ENCODE data around the gene NCLN. TPM values are rescaled to one million over a fixed set of nuclear protein-coding genes. Genes with fewer than 3 reads are reported as not detected.
A peak's percentile ranks its signal among the peaks of the same experiment; 100 is the strongest.

Gene NCLN
- total and polyA plus RNA-seq, 3 experiments from 2014 or later: 47.4 to 96.0 (median 94.7) TPM

DNA sequence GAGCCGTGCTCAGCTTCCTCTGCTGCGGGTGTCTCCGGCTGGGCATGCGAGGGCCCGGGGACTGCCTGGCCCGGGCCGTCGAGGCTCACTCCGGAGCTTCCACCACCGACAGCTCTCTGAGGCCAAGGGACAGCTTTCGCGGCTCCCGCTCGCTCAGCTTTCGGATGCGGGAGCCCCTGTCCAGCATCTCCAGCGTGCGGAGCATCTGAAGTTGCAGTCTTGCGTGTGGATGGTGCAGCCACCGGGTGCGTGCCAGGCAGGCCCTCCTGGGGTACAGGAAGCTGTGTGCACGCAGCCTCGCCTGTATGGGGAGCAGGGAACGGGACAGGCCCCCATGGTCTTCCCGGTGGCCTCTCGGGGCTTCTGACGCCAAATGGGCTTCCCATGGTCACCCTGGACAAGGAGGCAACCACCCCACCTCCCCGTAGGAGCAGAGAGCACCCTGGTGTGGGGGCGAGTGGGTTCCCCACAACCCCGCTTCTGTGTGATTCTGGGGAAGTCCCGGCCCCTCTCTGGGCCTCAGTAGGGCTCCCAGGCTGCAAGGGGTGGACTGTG lies 5.9 kb upstream of the NCLN start:
- Mint-ChIP-seq H3K27me3 (no peaks in the 10 kb centered on the region), H3K9me3 (no peaks in the 10 kb centered on the region), H3K36me3 (peaks cover 6 to 60% (median 16%) of the 10 kb centered on the region in 3 donors), H3K4me3 (peak overlapping the region; percentile 91 to 100 (median 99)), H3K27ac (peak overlapping the region; percentile 87 to 99 (median 96)), H3K4me1 (peaks cover 37 to 52% (median 42%) of the 10 kb centered on the region in 3 donors)
- Histone ChIP-seq H3K4me1 (ENCODE audit: insufficient read depth, low read length) (peaks cover 51% of the 10 kb centered on the region), H3K9me3 (ENCODE audit: low read length) (no peaks in the 10 kb centered on the region), H3K27me3 (ENCODE audit: insufficient read depth, low read length, poor library complexity, severe bottlenecking) (no peaks in the 10 kb centered on the region), H3K4me3 (ENCODE audit: low read length) (peak overlapping the region; percentile 94), H3K36me3 (ENCODE audit: insufficient read depth, low read length) (peaks cover 7% of the 10 kb centered on the region), H3K27ac (ENCODE audit: low read depth, low read length) (peak overlapping the region; percentile 73)
- DNase-seq: peak in 1 of 5 donors; percentile 30
- ChIA-PET CTCF (no interaction called here), POLR2A (interaction anchor here (1.6 kb wide), 1 partner anchor 51 kb away, joined by 5 read pairs; no protein-coding TSS in a partner anchor)

DNA sequence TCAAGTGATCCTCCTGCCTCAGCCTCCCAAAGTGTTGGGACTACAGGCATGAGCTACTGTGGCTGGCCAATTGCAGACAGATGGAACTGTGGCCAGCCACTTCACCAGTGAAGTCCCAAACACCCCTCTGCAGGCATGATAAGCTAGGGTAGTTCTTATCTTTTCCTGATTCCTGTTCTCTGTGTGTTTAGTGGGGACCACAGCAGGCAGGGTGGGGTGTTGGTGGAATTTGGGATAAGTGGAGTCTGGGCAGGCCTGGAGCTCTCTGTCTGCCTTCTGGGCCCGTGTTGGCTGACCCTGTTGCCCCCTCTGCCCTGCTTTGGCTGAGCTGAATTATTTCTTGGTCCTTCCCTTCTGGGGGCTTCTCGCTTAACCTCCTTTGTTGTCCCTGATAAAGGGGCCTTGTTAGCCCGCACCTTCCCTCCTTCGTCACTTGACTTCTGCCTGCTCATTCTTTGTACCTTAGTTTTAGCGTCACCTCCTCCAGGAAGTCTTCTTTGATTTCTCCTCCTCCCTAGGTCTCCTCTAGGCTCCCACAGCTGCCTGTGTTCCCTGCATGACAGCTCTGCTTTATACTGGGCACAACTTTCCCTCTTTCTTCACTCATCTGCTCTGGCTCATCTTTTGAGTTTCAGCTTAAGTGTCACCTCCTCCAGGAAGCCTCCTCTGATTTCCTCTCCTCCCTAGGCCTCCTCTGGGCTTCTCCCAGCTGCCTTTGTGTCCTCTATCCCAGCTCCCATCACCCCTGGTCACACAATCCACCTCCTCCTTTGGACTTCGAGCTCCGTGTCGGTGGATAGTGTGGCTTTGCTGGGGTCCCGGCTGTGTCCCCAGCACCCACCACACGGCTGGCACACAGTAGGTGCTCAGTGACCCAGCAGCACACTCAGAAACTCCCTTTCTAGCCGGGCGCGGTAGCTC lies 1.7 kb upstream of the NCLN start:
- ChIA-PET POLR2A (interaction anchor here (0.6 to 1.3 kb wide), 5 partner anchors 15 to 1733 kb away, joined by 3 to 5 read pairs (median 4); no protein-coding TSS in a partner anchor), CTCF (interaction anchor here (0.7 to 1.2 kb wide), 6 partner anchors 21 to 708 kb away, joined by 3 to 4 read pairs (median 3); partner anchors contain the start of gene GADD45B)
- H3K27ac Mint-ChIP-seq: peak overlapping the region; percentile 6 to 97 (median 90)
- DNase-seq: no peak
- H3K36me3 ChIP-seq (ENCODE audit: insufficient read depth, low read length): peaks cover 7% of the 10 kb centered on the region
- H3K27ac ChIP-seq (ENCODE audit: low read depth, low read length): peak overlapping the region; percentile 3
- H3K27me3 ChIP-seq (ENCODE audit: insufficient read depth, low read length, poor library complexity, severe bottlenecking): no peaks in the 10 kb centered on the region
- H3K27me3 Mint-ChIP-seq: no peaks in the 10 kb centered on the region
- peaks cover 6 to 69% (median 16%) of the 10 kb centered on the region in 3 donors for H3K36me3 Mint-ChIP-seq
- no peak overlapping the region for H3K4me3 ChIP-seq (ENCODE audit: low read length)
- peaks cover 53 to 63% (median 53%) of the 10 kb centered on the region in 3 donors for H3K4me1 Mint-ChIP-seq
- H3K9me3 Mint-ChIP-seq: no peaks in the 10 kb centered on the region
- peaks cover 56% of the 10 kb centered on the region for H3K4me1 ChIP-seq (ENCODE audit: insufficient read depth, low read length)
- peak overlapping the region; percentile 91 to 98 (median 96) for H3K4me3 Mint-ChIP-seq
- H3K9me3 ChIP-seq (ENCODE audit: low read length): no peaks in the 10 kb centered on the region

DNA sequence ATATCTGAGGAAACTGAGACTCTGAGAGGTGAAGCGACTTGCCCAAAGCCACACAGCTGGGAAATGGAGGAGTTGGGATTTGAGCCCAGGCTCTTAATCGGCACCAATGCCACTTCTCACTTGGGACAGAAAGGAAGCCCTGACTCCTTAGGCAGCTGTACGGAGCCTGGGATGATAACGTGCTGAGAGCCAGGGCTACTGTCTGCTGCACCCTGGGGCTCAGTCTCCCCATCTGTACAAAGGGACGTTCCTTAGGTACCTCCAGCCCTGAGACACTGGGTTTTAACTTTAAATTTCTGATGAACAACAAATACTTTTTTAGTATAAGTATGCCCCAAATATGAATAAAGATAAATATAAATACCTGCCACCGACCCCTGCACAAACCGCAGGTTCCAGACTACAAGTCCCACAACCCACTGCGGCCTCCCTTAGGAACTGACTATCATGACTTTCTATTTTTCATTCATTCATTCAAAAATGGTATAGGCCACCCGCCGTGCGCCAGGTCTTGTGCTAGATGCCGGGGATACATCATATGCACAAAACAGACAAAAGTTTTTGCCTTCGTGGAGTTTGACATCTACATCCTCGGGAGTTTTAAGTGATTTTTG lies 776 bp upstream of the NCLN start:
- Mint-ChIP-seq H3K4me1 (peaks cover 57 to 67% (median 58%) of the 10 kb centered on the region in 3 donors), H3K9me3 (no peaks in the 10 kb centered on the region), H3K27ac (peak overlapping the region; percentile 84 to 98 (median 94)), H3K27me3 (no peaks in the 10 kb centered on the region), H3K4me3 (peak overlapping the region; percentile 91 to 98 (median 96)), H3K36me3 (peaks cover 6 to 63% (median 16%) of the 10 kb centered on the region in 3 donors)
- no peaks in the 10 kb centered on the region for H3K9me3 ChIP-seq (ENCODE audit: low read length)
- CTCF ChIA-PET: interaction anchor here (1.0 kb wide), 1 partner anchor 22 kb away, joined by 3 read pairs; no protein-coding TSS in a partner anchor
- H3K4me1 ChIP-seq (ENCODE audit: insufficient read depth, low read length): peaks cover 62% of the 10 kb centered on the region
- peak in 3 of 5 donors; percentile 59 to 83 (median 62) for DNase-seq
- H3K36me3 ChIP-seq (ENCODE audit: insufficient read depth, low read length): peaks cover 7% of the 10 kb centered on the region
- H3K27ac ChIP-seq (ENCODE audit: low read depth, low read length): peak overlapping the region; percentile 64
- POLR2A ChIA-PET: interaction anchor here (0.6 to 1.3 kb wide), 4 partner anchors 8 to 234 kb away, joined by 3 to 5 read pairs (median 4); no protein-coding TSS in a partner anchor
- H3K4me3 ChIP-seq (ENCODE audit: low read length): peak overlapping the region; percentile 92
- no peaks in the 10 kb centered on the region for H3K27me3 ChIP-seq (ENCODE audit: insufficient read depth, low read length, poor library complexity, severe bottlenecking)

DNA sequence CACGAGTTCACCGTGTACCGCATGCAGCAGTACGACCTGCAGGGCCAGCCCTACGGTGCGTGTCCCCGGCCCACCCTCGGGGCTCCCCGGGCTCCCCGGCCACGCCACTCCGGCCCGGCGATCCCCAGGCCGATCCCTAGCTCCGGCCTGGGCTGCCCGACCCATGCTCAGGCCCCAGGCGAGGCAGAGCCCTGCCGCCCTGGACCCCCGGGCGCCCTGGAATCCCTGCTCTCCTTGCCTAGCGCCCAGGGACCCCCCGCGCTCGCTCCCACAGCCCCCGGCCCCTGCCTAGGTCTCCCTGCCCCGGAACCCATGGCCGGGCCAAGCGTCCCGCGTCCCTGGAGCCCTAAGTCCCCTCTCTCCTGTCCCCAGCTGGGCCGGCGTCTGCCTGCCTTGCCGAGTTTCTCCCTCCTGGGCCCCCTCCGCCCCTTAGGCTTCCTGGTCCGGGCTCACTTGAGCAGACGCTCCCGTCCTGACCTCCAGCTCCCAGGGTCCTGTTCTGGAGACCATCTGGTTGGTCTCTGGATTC lies 494 bp downstream of the NCLN start:
- Mint-ChIP-seq H3K9me3 (no peaks in the 10 kb centered on the region), H3K27me3 (no peaks in the 10 kb centered on the region), H3K4me1 (peaks cover 57 to 66% (median 62%) of the 10 kb centered on the region in 3 donors), H3K36me3 (peaks cover 4 to 54% (median 5%) of the 10 kb centered on the region in 3 donors), H3K4me3 (peak overlapping the region; percentile 82 to 92 (median 87)), H3K27ac (peak overlapping the region in 7 of 8 donors; percentile 16 to 88 (median 72))
- Histone ChIP-seq H3K27me3 (ENCODE audit: insufficient read depth, low read length, poor library complexity, severe bottlenecking) (no peaks in the 10 kb centered on the region), H3K9me3 (ENCODE audit: low read length) (no peaks in the 10 kb centered on the region), H3K4me1 (ENCODE audit: insufficient read depth, low read length) (peaks cover 62% of the 10 kb centered on the region), H3K27ac (ENCODE audit: low read depth, low read length) (peak overlapping the region; percentile 72), H3K36me3 (ENCODE audit: insufficient read depth, low read length) (no peaks in the 10 kb centered on the region), H3K4me3 (ENCODE audit: low read length) (peak overlapping the region; percentile 69)
- no peak for DNase-seq
- ChIA-PET CTCF (interaction anchor here (0.6 kb wide), 1 partner anchor 13 kb away, joined by 3 read pairs; no protein-coding TSS in a partner anchor), POLR2A (interaction anchor here (0.6 to 1.3 kb wide), 2 partner anchors 47 to 236 kb away, joined by 3 read pairs; no protein-coding TSS in a partner anchor)

DNA sequence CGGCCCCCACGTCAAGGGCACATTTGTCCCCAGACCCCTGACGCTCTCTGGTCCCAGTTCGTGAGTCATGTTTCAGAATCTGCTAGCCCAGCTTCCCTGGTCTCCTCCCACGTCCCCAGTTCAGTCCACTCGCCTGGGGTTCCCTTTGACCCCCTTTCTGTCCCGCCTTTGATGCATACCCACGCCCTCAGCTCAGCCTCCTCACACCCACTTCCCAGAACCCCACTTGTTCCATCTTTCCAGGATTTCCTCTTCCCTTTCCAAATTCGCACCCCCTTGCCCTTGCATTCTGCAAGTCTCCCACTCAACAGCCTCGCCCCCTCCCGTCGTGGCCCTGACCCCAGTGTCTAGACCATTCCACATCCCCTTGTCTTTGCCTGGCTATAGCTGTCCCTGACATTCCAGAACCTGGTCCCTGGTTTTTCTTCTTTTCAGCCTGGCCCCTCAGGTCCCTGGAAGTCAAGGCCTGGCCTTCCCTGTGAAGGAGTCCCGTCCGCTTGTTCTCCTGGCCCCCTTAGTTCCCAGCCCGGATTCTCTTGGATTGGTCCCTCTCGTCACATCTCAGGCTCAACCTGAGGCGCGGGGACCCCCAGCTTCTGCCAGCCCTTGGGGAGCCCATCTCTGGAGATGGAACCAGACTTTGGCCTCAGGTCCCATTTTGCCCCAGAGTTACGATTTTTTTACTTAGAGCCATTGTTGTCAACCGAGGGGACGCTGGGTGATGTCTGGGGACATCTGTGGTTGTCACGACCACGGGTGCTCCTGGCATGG lies 1.3 kb downstream of the NCLN start:
- Histone ChIP-seq H3K27ac (ENCODE audit: low read depth, low read length) (peak overlapping the region; percentile 72), H3K27me3 (ENCODE audit: insufficient read depth, low read length, poor library complexity, severe bottlenecking) (no peaks in the 10 kb centered on the region), H3K9me3 (ENCODE audit: low read length) (no peaks in the 10 kb centered on the region), H3K4me3 (ENCODE audit: low read length) (peak overlapping the region; percentile 69), H3K4me1 (ENCODE audit: insufficient read depth, low read length) (peaks cover 57% of the 10 kb centered on the region), H3K36me3 (ENCODE audit: insufficient read depth, low read length) (no peaks in the 10 kb centered on the region)
- Mint-ChIP-seq H3K9me3 (no peaks in the 10 kb centered on the region), H3K27ac (peak overlapping the region; percentile 16 to 88 (median 68)), H3K27me3 (no peaks in the 10 kb centered on the region), H3K4me3 (peak overlapping the region; percentile 82 to 92 (median 87)), H3K36me3 (peaks cover 4 to 51% (median 5%) of the 10 kb centered on the region in 3 donors), H3K4me1 (peaks cover 56 to 64% (median 62%) of the 10 kb centered on the region in 3 donors)
- ChIA-PET CTCF (interaction anchor here (0.6 to 2.2 kb wide), 2 partner anchors 12 to 23 kb away, joined by 3 to 6 read pairs; no protein-coding TSS in a partner anchor), POLR2A (interaction anchor here (0.5 to 1.3 kb wide), 2 partner anchors 13 to 237 kb away, joined by 3 read pairs; no protein-coding TSS in a partner anchor)
- DNase-seq: no peak

DNA sequence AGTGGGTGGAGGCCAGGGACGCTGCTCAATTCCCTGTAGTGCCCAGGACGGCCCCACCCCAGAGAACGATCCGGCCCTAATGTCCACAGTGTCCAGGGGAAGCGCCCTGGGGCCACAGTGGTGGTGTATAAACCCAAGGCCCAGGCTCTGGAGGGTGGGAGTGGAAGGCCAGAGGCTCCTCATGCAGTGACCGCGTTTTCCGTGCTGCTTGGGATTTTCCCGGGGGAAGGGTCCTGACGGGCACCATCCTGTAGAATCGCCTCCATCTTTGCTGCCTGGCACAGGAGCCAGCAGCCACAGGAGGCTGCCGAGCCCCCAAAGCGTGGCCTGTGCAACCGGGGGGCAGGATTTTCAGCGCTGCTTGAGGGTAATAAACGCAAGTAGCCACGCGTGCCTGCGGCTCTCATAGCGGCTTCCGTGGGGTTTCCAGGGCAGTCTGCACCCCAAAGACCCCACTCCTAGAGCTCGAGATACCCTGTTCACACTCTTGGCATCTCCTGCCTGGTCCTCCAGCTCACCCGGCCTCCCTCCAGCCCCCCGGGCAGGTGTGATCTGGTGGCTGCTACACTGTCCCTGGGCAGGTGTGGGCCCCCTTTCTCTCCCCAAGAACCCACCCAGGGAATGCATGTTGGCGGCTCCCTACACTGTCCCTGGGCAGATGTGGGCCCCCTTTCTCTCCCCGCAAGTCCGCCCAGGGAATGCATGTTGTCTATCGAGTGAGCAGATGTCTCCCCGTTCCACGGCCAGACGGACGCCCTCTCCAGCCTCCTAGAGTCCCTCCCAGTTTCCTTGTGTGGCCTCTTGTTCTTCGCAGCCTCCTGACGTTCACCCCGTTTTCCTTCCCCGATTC lies 2.2 kb downstream of the NCLN start:
- H3K9me3 Mint-ChIP-seq: no peaks in the 10 kb centered on the region
- H3K4me3 Mint-ChIP-seq: peak overlapping the region; percentile 47 to 92 (median 85)
- peaks cover 53% of the 10 kb centered on the region for H3K4me1 ChIP-seq (ENCODE audit: insufficient read depth, low read length)
- ChIA-PET CTCF (interaction anchor here (2.2 kb wide), 1 partner anchor 24 kb away, joined by 6 read pairs; no protein-coding TSS in a partner anchor), POLR2A (interaction anchor here (0.5 kb wide), 1 partner anchor 12 kb away, joined by 3 read pairs; no protein-coding TSS in a partner anchor)
- H3K9me3 ChIP-seq (ENCODE audit: low read length): no peaks in the 10 kb centered on the region
- H3K27me3 ChIP-seq (ENCODE audit: insufficient read depth, low read length, poor library complexity, severe bottlenecking): no peaks in the 10 kb centered on the region
- no peak overlapping the region for H3K4me3 ChIP-seq (ENCODE audit: low read length)
- no peaks in the 10 kb centered on the region for H3K36me3 ChIP-seq (ENCODE audit: insufficient read depth, low read length)
- no peak for DNase-seq
- peaks cover 2 to 48% (median 2%) of the 10 kb centered on the region in 3 donors for H3K36me3 Mint-ChIP-seq
- no peaks in the 10 kb centered on the region for H3K27me3 Mint-ChIP-seq
- no peak overlapping the region for H3K27ac ChIP-seq (ENCODE audit: low read depth, low read length)
- peaks cover 53 to 60% (median 58%) of the 10 kb centered on the region in 3 donors for H3K4me1 Mint-ChIP-seq
- H3K27ac Mint-ChIP-seq: peak overlapping the region in 3 of 8 donors; percentile 43 to 63 (median 47)

All from CD8-positive, alpha-beta memory T cell (primary cell).